Left ventricle myocardium inferior (tissue), 1 donor: ENCODE results near the gene ITGA2. TPM values are rescaled to one million over a fixed set of nuclear protein-coding genes. Genes with fewer than 3 reads are reported as not detected.

Experiments used
- DNase-seq: peaks from one replicate; pipeline ENCODE4 v3.0.0-alpha.2; 2020
- H3K27ac ChIP-seq: fragments of 200-600 bp; replicated peaks from 2 replicates; pipeline ENCODE4 v1.8.0; 2021
- H3K27me3 ChIP-seq: fragments of 200-600 bp; 2 replicates; pipeline ENCODE4 v1.8.0; 2021; ENCODE audit warnings: low read depth
- H3K36me3 ChIP-seq: fragments of 200-600 bp; 2 replicates; pipeline ENCODE4 v1.8.0; 2021
- H3K4me1 ChIP-seq: fragments of 200-600 bp; 2 replicates; pipeline ENCODE4 v1.8.0; 2021
- H3K4me3 ChIP-seq: fragments of 200-600 bp; 2 replicates; pipeline ENCODE4 v1.8.0; 2021; ENCODE audit warnings: mild to moderate bottlenecking, moderate library complexity
- H3K9me3 ChIP-seq: fragments of 200-600 bp; replicated peaks from 2 replicates; pipeline ENCODE4 v1.8.0; 2021
- intact Hi-C: fragments of 100-400 bp; cut with micrococcal nuclease; formaldehyde crosslinking; loops from one replicate; pipeline ENCODE4 v1.11.0; 2022
- total RNA-seq: library from RNA; stranded (reverse); fragmentation: NEBNext Ultra II Directional; extraction: Animal tissue kit (Norgen Biotek cat#: 25700); gene quantifications from one replicate; pipeline ENCODE4 v1.2.1, GENCODE V29; 2021
- TF ChIP-seq, protein P1 (sequence below): fragments of 200-600 bp; IDR thresholded peaks from 2 replicates; pipeline ENCODE4 v1.8.0; 2021; ENCODE audit warnings: antibody characterized with exemption, mild to moderate bottlenecking, borderline replicate concordance
- donor health status: DM: no; HTN: yes; CAD: no; lungs with severe emphysema.

The ITGA2 gene
- total RNA-seq, 1 donor from 2014 or later: 0.80 TPM

DNA sequence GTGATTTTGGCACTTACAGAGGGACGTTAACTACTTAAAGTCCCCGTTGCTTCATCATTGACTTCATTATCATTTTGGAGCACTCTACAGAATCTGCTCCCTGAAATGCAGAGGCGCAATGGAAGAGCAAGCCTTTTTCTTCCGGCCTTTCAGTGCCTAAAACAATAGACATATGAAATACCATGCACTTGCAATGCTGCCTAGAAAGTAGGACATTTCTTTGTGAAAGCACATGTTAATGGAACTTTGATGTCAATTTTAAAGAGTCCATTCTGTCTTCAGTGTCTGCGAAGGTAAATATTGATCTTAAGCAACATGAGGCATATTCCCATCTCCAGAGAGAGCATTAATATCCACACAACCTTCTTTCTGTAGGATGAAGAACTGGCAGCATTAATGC is 36.3 kb downstream of the ITGA2 start:
- H3K4me1 ChIP-seq: peaks cover 5% of the 10 kb centered on the region
- H3K4me3 ChIP-seq: no peak overlapping the region
- no peak overlapping the region for H3K27ac ChIP-seq
- TF ChIP-seq, protein P1, sequence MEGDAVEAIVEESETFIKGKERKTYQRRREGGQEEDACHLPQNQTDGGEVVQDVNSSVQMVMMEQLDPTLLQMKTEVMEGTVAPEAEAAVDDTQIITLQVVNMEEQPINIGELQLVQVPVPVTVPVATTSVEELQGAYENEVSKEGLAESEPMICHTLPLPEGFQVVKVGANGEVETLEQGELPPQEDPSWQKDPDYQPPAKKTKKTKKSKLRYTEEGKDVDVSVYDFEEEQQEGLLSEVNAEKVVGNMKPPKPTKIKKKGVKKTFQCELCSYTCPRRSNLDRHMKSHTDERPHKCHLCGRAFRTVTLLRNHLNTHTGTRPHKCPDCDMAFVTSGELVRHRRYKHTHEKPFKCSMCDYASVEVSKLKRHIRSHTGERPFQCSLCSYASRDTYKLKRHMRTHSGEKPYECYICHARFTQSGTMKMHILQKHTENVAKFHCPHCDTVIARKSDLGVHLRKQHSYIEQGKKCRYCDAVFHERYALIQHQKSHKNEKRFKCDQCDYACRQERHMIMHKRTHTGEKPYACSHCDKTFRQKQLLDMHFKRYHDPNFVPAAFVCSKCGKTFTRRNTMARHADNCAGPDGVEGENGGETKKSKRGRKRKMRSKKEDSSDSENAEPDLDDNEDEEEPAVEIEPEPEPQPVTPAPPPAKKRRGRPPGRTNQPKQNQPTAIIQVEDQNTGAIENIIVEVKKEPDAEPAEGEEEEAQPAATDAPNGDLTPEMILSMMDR: no peak
- no peaks in the 10 kb centered on the region for H3K27me3 ChIP-seq
- H3K9me3 ChIP-seq: no peaks in the 10 kb centered on the region
- intact Hi-C loops: no loop called here
- DNase-seq: no peak
- no peaks in the 10 kb centered on the region for H3K36me3 ChIP-seq

DNA sequence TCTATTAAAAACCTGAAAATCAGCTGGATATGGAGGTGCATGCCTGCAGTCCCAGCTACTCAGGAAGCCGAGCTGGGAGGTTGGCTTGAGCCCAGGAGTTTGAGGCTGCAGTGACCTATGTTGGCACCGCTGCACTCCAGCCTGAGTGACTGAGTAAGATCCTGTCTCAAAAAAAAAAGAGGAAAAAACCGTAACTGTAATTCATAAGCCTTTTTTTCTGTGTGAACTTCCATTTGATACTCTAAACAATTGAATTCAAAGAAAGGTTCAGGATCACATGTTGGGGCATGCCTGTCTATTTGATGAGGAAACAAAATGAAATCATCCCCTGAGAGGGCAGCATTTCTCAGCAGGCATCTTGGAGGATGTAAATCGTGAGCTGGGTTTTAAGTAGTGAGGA is 38.8 kb downstream of the ITGA2 start:
- Histone ChIP-seq H3K4me3 (no peak overlapping the region), H3K9me3 (no peaks in the 10 kb centered on the region), H3K27me3 (no peaks in the 10 kb centered on the region), H3K4me1 (peaks cover 19% of the 10 kb centered on the region), H3K27ac (no peak overlapping the region), H3K36me3 (no peaks in the 10 kb centered on the region)
- intact Hi-C loops: no loop called here
- TF ChIP-seq, protein P1: no peak
- peak; percentile 36 for DNase-seq

DNA sequence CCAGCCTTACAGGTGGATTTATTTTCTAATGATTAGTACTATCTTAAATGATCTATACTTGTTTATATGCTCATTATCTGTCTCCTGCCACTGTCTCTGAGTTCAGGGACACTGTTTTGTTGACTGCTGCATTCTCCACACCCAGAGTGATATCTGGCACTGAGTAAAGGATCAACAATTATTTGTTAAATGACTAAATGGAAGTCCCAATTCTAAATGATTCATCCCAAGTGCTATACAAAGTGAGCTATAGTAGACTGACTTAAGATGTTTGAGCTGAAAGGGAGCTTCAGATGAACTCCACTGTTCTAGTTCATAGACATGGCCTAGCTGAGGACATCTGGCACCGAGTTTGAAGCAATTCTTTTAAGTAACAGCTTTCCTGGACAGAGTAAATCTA is 40.5 kb downstream of the ITGA2 start:
- TF ChIP-seq, protein P1: no peak
- H3K4me3 ChIP-seq: no peak overlapping the region
- no peaks in the 10 kb centered on the region for H3K9me3 ChIP-seq
- no peaks in the 10 kb centered on the region for H3K27me3 ChIP-seq
- intact Hi-C loops: no loop called here
- no peak for DNase-seq
- H3K27ac ChIP-seq: no peak overlapping the region
- H3K4me1 ChIP-seq: peaks cover 19% of the 10 kb centered on the region
- no peaks in the 10 kb centered on the region for H3K36me3 ChIP-seq

DNA sequence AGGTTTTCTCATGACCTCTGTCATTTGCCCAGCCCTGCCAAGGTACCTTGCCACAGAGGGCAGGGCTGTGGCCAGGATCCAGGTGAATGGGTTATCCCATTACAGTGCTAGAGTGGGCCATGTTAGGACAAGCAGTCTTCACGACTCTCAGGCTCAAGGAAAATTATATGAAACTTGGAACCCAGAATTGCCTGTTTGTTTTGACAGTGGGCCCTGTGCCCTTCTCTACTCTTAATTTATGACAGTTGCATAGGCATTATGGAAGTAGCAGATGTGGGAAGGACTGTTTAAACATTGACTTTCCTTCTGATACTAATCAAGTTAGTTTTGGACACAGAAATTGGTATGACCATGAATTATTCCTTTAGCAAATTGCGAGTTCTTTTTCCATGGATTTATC is 41.7 kb downstream of the ITGA2 start:
- Histone ChIP-seq H3K9me3 (no peaks in the 10 kb centered on the region), H3K4me1 (peaks cover 19% of the 10 kb centered on the region), H3K4me3 (no peak overlapping the region), H3K27me3 (no peaks in the 10 kb centered on the region), H3K27ac (peak overlapping the region; percentile 37), H3K36me3 (no peaks in the 10 kb centered on the region)
- intact Hi-C loops: no loop called here
- TF ChIP-seq, protein P1: no peak
- DNase-seq: no peak

DNA sequence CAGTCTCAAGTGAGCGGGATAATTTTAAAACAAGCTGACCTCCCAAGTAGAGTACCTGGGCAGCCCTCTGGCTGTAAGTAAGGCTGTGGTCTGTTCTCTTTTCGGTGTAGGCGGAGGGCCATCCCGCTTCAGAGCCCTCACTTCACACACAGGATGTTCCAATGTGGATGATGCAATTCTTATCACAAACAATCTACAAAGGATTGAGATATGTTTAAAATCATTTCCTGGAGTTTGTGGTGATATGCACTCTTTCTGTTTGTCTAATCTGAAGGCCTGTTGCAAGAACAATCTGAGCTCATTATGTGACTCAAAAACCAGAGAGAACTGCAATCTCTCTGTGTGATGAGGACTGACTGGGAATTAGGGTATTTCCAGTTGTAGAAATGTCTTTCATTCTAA is 42.5 kb downstream of the ITGA2 start:
- Histone ChIP-seq H3K4me1 (peaks cover 19% of the 10 kb centered on the region), H3K27ac (peak overlapping the region; percentile 37), H3K36me3 (no peaks in the 10 kb centered on the region), H3K9me3 (no peaks in the 10 kb centered on the region), H3K27me3 (no peaks in the 10 kb centered on the region), H3K4me3 (no peak overlapping the region)
- no peak for DNase-seq
- TF ChIP-seq, protein P1: no peak
- intact Hi-C loops: no loop called here

DNA sequence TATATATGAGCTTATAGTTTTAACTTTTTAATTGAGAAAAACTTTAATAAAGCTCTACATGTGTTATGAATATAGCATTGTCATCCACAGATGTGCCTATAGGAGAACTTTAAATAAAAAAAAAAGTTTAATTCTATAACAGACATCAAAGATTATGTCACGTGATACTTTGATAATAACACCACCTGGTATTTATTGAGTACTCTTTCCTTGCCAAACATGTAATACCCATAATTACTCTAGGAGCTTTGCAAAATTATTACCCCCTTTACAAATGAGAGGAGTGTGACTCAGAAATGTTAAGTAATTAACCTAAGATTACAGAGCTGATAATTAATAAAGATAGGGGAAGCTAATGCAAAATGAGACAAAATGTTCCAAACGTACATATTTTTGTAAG is 43.0 kb downstream of the ITGA2 start:
- peaks cover 23% of the 10 kb centered on the region for H3K4me1 ChIP-seq
- H3K4me3 ChIP-seq: no peak overlapping the region
- TF ChIP-seq, protein P1: no peak
- no peaks in the 10 kb centered on the region for H3K9me3 ChIP-seq
- no peaks in the 10 kb centered on the region for H3K36me3 ChIP-seq
- intact Hi-C loops: no loop called here
- H3K27ac ChIP-seq: peak overlapping the region; percentile 37
- no peak for DNase-seq
- H3K27me3 ChIP-seq: no peaks in the 10 kb centered on the region
